ENCODE measurements around the gene MMP24.

Gene MMP24

DNA sequence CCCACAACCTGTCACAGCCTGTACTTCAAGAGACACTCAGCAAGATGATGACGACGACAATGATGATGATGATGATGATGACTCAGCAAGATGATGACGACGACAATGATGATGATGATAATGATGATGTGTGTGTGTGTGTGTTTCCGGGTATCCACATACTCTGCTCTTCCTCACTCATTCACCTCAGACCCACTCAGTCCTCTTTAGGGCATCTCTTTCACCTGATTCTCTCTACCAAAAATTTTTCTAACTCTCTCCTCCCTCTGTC, 59.3 kb downstream of the MMP24 start:
- DNase-seq (ENCODE audit: low read depth, low spot score): no peak
- no peak overlapping the region for H3K4me3 ChIP-seq (ENCODE audit: low read depth, low read length)
- POLR2A ChIA-PET: no interaction called here
- CTCF ChIA-PET: interaction anchor here (1.4 to 1.6 kb wide), 2 partner anchors 18 to 21 kb away, joined by 4 to 5 read pairs; no protein-coding TSS in a partner anchor
- TF ChIP-seq, protein P1, sequence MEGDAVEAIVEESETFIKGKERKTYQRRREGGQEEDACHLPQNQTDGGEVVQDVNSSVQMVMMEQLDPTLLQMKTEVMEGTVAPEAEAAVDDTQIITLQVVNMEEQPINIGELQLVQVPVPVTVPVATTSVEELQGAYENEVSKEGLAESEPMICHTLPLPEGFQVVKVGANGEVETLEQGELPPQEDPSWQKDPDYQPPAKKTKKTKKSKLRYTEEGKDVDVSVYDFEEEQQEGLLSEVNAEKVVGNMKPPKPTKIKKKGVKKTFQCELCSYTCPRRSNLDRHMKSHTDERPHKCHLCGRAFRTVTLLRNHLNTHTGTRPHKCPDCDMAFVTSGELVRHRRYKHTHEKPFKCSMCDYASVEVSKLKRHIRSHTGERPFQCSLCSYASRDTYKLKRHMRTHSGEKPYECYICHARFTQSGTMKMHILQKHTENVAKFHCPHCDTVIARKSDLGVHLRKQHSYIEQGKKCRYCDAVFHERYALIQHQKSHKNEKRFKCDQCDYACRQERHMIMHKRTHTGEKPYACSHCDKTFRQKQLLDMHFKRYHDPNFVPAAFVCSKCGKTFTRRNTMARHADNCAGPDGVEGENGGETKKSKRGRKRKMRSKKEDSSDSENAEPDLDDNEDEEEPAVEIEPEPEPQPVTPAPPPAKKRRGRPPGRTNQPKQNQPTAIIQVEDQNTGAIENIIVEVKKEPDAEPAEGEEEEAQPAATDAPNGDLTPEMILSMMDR (IDR thresholded peaks at IDR 0.05; ENCODE audit: insufficient read depth, low read length, missing control alignments): no peak

DNA sequence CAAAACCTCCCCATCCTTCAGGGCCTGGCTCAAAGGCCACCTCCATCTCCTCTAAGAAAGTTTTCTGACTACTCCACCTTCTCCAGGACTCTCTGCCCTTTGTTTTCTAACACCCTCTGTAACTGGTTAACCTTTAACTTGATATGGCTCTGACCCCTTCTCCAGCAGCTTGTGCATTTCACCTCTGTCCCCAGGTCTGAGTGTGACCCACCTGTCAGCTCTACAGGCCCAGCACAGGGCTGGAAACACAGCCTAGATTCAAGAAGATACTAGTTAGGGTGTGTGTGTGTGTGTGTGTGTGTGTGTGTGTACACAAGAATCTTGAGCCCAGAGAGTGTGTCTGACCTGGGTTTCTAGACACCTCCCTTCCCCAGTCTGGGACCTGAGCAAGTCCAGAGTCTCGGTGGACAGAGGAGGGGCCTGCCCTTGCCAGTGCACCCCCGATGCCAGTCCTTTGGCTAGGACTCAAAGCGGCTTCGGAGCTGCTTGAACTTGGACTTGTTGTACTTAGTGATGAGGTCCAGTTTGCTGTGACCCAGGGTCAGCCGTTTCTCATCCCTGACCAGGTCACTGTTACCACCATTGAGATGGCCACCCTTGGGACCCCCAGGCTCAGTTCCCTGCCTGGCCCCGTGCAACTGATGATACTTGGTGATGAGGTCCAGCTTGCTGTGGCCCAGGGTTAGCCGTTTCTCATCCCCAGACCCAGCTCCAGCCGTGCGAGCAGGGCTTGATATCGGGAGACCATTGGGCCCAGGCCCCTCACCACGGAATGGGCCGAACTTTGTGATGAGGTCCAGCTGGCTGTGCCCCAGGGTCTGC, 59.8 kb downstream of the MMP24 start:
- TF ChIP-seq, protein P1 (IDR thresholded peaks at IDR 0.05; ENCODE audit: insufficient read depth, low read length, missing control alignments): no peak
- H3K4me3 ChIP-seq (ENCODE audit: low read depth, low read length): no peak overlapping the region
- ChIA-PET CTCF (interaction anchor here (1.1 to 1.6 kb wide), 4 partner anchors 11 to 161 kb away, joined by 4 to 5 read pairs (median 4); no protein-coding TSS in a partner anchor), POLR2A (interaction anchor here (1.0 kb wide), 1 partner anchor 11 kb away, joined by 4 read pairs; no protein-coding TSS in a partner anchor)
- no peak for DNase-seq (ENCODE audit: low read depth, low spot score)

DNA sequence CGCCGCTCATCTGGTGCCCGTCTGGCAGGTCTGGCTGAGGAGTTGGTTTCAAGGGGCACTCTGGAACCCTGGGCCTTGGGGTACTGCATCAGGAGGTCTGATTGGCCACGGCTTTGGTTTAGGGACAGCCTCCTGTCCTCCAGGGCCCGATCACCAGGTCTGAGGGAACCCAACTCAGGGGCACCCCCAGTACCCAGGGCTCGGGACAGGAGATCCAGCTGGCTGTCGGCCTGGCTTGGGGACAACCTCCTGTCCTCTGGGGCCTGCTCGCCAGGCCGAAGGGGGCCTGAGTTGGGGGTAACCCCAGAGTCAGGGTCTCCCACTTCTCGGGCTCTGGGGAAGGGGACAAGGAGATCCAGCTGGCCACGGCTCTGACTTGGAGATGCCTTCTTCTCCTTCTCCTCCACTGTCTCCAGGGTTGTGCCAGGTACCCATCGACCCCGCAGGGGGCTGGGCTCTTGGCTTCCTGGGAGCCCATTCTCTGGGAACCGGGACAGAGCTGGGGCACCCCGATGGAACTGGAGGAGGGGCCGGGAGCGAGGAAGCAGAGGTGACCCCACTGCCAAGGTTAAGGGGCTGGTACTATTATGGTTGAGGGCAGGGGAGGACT, 60.5 kb downstream of the MMP24 start:
- H3K4me3 ChIP-seq (ENCODE audit: low read depth, low read length): no peak overlapping the region
- POLR2A ChIA-PET: interaction anchor here (1.0 kb wide), 1 partner anchor 11 kb away, joined by 4 read pairs; no protein-coding TSS in a partner anchor
- TF ChIP-seq, protein P1 (IDR thresholded peaks at IDR 0.05; ENCODE audit: insufficient read depth, low read length, missing control alignments): no peak
- DNase-seq (ENCODE audit: low read depth, low spot score): no peak
- CTCF ChIA-PET: interaction anchor here (1.1 to 1.9 kb wide), 5 partner anchors 10 to 160 kb away, joined by 4 to 7 read pairs (median 4); no protein-coding TSS in a partner anchor

DNA sequence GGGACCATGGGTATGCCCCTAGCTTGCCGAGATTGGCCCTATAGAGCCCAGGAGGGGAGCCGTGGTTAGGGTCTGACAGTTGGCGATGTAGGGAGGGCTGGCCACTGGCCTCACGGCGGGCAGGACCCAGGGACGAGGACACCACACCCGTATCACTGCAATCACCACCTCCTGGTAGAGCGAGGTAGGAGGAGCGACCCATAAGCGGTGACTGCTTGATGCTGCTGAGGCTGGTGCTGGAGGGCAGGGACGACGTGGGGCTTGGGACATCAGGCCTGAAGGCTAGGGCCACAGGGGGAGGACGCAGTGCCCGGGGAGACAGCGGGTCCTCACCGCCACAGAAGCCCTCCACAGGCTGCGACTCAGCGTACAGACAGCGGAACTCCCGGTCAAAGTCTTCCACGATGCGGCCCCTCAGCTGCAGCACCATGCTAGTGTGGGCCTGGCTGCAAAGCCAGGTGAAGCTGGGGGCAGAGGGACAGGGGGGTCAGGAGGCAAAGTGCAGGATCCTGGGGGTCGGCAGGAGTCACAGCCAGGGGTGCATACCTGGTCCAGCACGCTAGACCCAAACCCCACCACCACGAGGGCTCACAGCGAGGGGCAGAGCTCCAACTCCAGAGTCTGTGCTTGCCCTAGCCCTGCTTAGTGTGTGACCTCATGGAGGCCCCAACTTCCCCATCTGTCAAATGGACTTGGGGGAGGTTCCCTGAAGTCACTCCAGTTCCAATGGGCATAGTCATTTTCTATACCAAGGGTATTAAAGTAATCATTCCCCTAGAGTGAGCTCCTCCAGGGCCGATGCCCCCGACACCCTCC, 61.2 kb downstream of the MMP24 start:
- ChIA-PET CTCF (interaction anchor here (0.9 to 10.5 kb wide), 7 partner anchors 9 to 168 kb away, joined by 3 to 113 read pairs (median 4); partner anchors contain the start of gene CEP250), POLR2A (interaction anchor here (1.0 kb wide), 1 partner anchor 12 kb away, joined by 4 read pairs; no protein-coding TSS in a partner anchor)
- DNase-seq (ENCODE audit: low read depth, low spot score): no peak
- TF ChIP-seq, protein P1 (IDR thresholded peaks at IDR 0.05; ENCODE audit: insufficient read depth, low read length, missing control alignments): no peak
- no peak overlapping the region for H3K4me3 ChIP-seq (ENCODE audit: low read depth, low read length)

DNA sequence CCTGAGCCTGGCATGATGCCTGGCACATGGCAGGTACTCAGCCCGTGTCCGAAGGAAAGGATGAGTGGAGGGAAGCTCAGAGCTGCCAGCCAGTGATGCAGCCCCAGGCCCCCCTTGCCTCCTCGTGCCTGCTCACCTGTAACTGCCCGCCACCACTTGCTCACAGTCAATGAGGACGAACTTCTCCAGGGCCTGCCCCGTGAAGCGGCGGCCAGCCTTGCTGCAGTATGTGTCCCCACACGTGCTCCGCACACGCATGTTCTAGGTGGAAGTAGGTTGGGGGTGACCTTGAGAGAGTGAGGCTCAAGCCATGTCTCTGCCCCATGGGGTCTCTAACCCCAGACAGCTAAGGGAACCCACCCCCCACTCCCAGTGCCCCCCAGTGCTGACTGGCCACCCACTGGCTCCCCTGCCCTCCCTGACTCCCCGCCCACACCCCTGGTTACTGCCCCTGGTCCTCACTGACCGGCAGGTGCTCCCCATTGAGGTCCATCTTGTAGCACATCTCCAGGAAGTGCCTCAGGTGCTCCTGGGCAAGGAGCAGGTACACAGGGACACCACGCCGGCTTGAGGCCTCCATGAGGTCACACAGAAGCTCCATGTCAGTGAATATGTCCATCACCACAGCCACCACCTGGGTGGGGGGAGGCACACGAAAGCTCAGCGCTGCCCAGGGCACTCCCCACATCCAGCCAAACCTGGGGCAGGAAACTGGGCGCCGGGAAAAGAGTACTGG, 62.0 kb downstream of the MMP24 start:
- CTCF ChIA-PET: interaction anchor here (0.9 to 10.5 kb wide), 8 partner anchors 9 to 192 kb away, joined by 3 to 113 read pairs (median 4); partner anchors contain the start of gene CEP250
- POLR2A ChIA-PET: no interaction called here
- TF ChIP-seq, protein P1 (IDR thresholded peaks at IDR 0.05; ENCODE audit: insufficient read depth, low read length, missing control alignments): no peak

More for the DNA sequence above, 62.0 kb downstream of the MMP24 start:
- no peak for DNase-seq (ENCODE audit: low read depth, low spot score)
- no peak overlapping the region for H3K4me3 ChIP-seq (ENCODE audit: low read depth, low read length)

Measured in AG04449 (cell line).